RWPE2 (cell line): ENCODE measurements around the gene WDR1.

ENCODE experiments used
- ATAC-seq: fragments of 200-7000 bp; cut with Tn5 transposase; 3 replicates; pipeline ENCODE4 v1.9.1; 2021; ENCODE audit warnings: low read depth
- DNase-seq: peaks from one replicate; pipeline ENCODE4 v3.0.0-alpha.2; 2020; ENCODE audit warnings: low spot score
- H3K27ac ChIP-seq: fragments of 450-650 bp; 2 replicates; pipeline ENCODE4 v1.5.1; 2017; ENCODE audit warnings: mild to moderate bottlenecking; ENCODE audit not compliant: poor library complexity, severe bottlenecking
- H3K27me3 ChIP-seq: fragments of 250-450 bp; sonication (Bioruptor Pico); 2 replicates; pipeline ENCODE4 v1.5.1; 2021; ENCODE audit warnings: mild to moderate bottlenecking, moderate library complexity; ENCODE audit not compliant: insufficient read depth, poor library complexity, severe bottlenecking
- H3K36me3 ChIP-seq: fragments of 250-450 bp; sonication (Bioruptor Pico); 2 replicates; pipeline ENCODE4 v1.5.1; 2020; ENCODE audit warnings: low read depth, mild to moderate bottlenecking, moderate library complexity
- H3K4me1 ChIP-seq: fragments of 250-450 bp; sonication (Bioruptor Pico); 2 replicates; pipeline ENCODE4 v1.5.1; 2021; ENCODE audit warnings: mild to moderate bottlenecking, moderate library complexity; ENCODE audit not compliant: insufficient read depth, poor library complexity, severe bottlenecking
- H3K4me3 ChIP-seq: fragments of 250-450 bp; sonication (Bioruptor Pico); 2 replicates; pipeline ENCODE4 v1.5.1; 2021; ENCODE audit warnings: mild to moderate bottlenecking, moderate library complexity; ENCODE audit not compliant: severe bottlenecking
- H3K9me3 ChIP-seq: fragments of 250-450 bp; sonication (Bioruptor Pico); 2 replicates; pipeline ENCODE4 v1.5.1; 2021; ENCODE audit warnings: mild to moderate bottlenecking, moderate library complexity; ENCODE audit not compliant: severe bottlenecking
- CTCF ChIP-seq: fragments of 450-650 bp; IDR thresholded peaks from one replicate; pipeline ENCODE4 v1.5.1; 2017; ENCODE audit warnings: mild to moderate bottlenecking, moderate library complexity; ENCODE audit not compliant: poor library complexity, severe bottlenecking

WDR1 gene

GRCh38 chr4:10030972-10031667 lies 85.5 kb downstream of the WDR1 start:
- no peak overlapping the region for H3K27ac ChIP-seq
- DNase-seq, result no peak
- ATAC-seq, result no peak

GRCh38 chr4:10029403-10029802 lies 87.2 kb downstream of the WDR1 start:
- ATAC-seq (no peak), DNase-seq (no peak)
- Histone ChIP-seq H3K4me1 (peaks cover 27% of the 10 kb centered on the region), H3K27me3 (no peaks in the 10 kb centered on the region), H3K36me3 (no peaks in the 10 kb centered on the region), H3K4me3 (no peak overlapping the region), H3K9me3 (no peaks in the 10 kb centered on the region), H3K27ac (no peak overlapping the region)
- no peak for TF ChIP-seq CTCF

More at GRCh38 chr4:10030972-10031667, 85.5 kb downstream of the WDR1 start:
- H3K9me3 ChIP-seq, result no peaks in the 10 kb centered on the region
- TF ChIP-seq CTCF, result no peak
- H3K27me3 ChIP-seq, result no peaks in the 10 kb centered on the region
- no peak overlapping the region for H3K4me3 ChIP-seq
- peaks cover 27% of the 10 kb centered on the region for H3K4me1 ChIP-seq
- H3K36me3 ChIP-seq, result no peaks in the 10 kb centered on the region

GRCh38 chr4:10028910-10029309 lies 87.7 kb downstream of the WDR1 start:
- no peak overlapping the region for H3K27ac ChIP-seq
- H3K27me3 ChIP-seq, result no peaks in the 10 kb centered on the region
- H3K4me1 ChIP-seq, result peaks cover 27% of the 10 kb centered on the region
- ATAC-seq, result no peak
- no peak for DNase-seq
- no peak for TF ChIP-seq CTCF
- no peaks in the 10 kb centered on the region for H3K36me3 ChIP-seq
- H3K4me3 ChIP-seq, result no peak overlapping the region
- no peaks in the 10 kb centered on the region for H3K9me3 ChIP-seq

DNA sequence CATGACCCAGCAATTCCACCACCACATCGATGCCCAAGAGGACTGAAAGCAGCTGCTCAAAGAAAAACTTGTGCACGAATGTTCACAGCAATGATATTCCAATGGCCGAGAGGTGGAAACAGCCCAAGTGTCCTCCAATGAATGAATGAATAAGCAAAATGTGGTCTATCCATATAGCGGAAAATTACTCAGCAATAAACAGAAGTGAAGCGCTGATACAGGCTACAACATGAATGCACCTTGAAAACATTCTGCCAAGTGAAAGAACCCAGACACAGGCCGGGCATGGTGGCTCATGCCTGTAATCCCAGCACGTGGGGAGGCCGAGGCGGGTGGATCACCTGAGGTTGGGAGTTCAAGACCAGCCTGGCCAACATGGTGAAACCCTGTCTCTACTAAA lies 90.1 kb downstream of the WDR1 start:
- ATAC-seq (no peak), DNase-seq (no peak)
- Histone ChIP-seq H3K4me3 (no peak overlapping the region), H3K4me1 (peaks cover 22% of the 10 kb centered on the region), H3K27ac (no peak overlapping the region), H3K9me3 (no peaks in the 10 kb centered on the region), H3K36me3 (no peaks in the 10 kb centered on the region), H3K27me3 (no peaks in the 10 kb centered on the region)
- TF ChIP-seq CTCF, result no peak

DNA sequence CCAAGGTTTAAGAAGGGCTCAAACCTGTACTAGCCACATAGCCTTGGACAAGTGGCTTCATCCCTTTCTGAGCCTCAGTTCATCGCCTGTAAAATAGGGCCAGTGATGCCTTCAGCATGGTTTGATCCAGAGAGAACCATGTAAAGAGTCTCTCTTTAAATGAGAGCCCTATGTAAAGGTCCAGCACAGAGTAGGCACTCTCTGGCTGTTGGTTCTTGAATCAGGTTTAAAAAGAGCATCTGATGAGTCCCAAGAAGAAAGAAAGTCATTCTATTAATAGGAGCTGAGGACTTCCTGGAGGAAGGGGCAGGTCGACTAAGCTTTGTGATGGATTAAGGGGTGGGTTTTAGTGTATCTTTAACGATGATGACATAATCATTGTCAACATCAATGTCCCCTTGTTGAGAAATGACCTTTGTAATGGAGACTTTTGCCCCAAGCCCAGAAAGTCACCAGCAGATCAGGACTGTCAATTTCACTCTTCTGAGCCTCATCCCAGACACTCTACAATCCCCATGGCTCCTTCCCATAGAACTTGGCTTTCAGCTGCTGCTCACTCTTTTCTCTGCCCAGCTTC lies 91.3 kb downstream of the WDR1 start:
- Histone ChIP-seq H3K27me3 (no peaks in the 10 kb centered on the region), H3K4me3 (no peak overlapping the region), H3K36me3 (no peaks in the 10 kb centered on the region; the same call in 1 of the 2 replicates), H3K4me1 (peaks cover 22% of the 10 kb centered on the region), H3K9me3 (no peaks in the 10 kb centered on the region), H3K27ac (no peak overlapping the region)
- ATAC-seq (no peak), DNase-seq (no peak)
- TF ChIP-seq CTCF, result no peak
